Prostate gland (tissue), 2 donors: Measurements from ENCODE around the gene IFITM10. TPM values are rescaled to one million over a fixed set of nuclear protein-coding genes. Genes with fewer than 3 reads are reported as not detected.
A peak's percentile ranks its signal among the peaks of the same experiment; 100 is the strongest.

Experiments
- DNase-seq: peaks from one replicate; pipeline ENCODE4 v3.0.0-alpha.2; 2019; ENCODE audit warnings: low spot score
- H3K27ac ChIP-seq, 2 donors: fragments of 200-600 bp; sonication (generic); 2 replicates each; pipeline ENCODE4 v1.5.1; 2017 to 2019
- H3K27me3 ChIP-seq: fragments of 200-600 bp; sonication (generic); replicated peaks from 2 replicates; pipeline ENCODE4 v1.5.1; 2019; ENCODE audit not compliant: insufficient read depth
- H3K36me3 ChIP-seq, 2 donors: fragments of 200-600 bp; sonication (generic); 1 replicate in 1 of 2; 2 replicates in 1 of 2; pipeline versions ENCODE4 v1.5.1 to v1.8.1; 2017 to 2019
- H3K4me1 ChIP-seq: fragments of 200-600 bp; sonication (generic); replicated peaks from 2 replicates; pipeline ENCODE4 v1.5.1; 2019
- H3K4me3 ChIP-seq, 2 donors: fragments of 200-600 bp; sonication (generic); 2 replicates each; pipeline ENCODE4 v1.5.1; 2017 to 2019
- H3K9me3 ChIP-seq: fragments of 200-600 bp; sonication (generic); 2 replicates; pipeline ENCODE4 v1.5.1; 2017
- POLR2A ChIP-seq: fragments of 450-650 bp; IDR thresholded peaks from one replicate; pipeline ENCODE4 v1.6.1; 2016; ENCODE audit warnings: antibody characterized with exemption, mild to moderate bottlenecking
- POLR2AphosphoS5 ChIP-seq: sonication (generic); formaldehyde crosslinking; IDR thresholded peaks from one replicate; pipeline ENCODE4 v1.6.1; 2017; ENCODE audit warnings: antibody characterized with exemption
- WGBS: methylation state at CpG from one replicate; pipeline ENCODE4 v1.1.5; 2018; 5-methylcytosine and 5-hydroxymethylcytosine counted together
- intact Hi-C: fragments of 100-400 bp; cut with DNase I; formaldehyde crosslinking; loops from one replicate; pipeline ENCODE4 v1.14.2; 2022
- total RNA-seq, 2 donors: library from RNA; depleted of rRNA; stranded (reverse); fragments of >200 nt; gene quantifications; one replicate each; pipeline ENCODE4 v1.1.0, GENCODE V29; 2016
- TF ChIP-seq, protein P1 (sequence below), 4 experiments: fragments of 200-600 bp in 2 of 4; fragments of 450-650 bp in 2 of 4; sonication (generic) in 2 of 4; IDR thresholded peaks; 1 replicate in 3 of 4; 2 replicates in 1 of 4; pipeline ENCODE4 v1.5.1; 2016 to 2019; ENCODE audit warnings: antibody characterized with exemption in 4 of 4, mild to moderate bottlenecking in 2 of 4, moderate library complexity in 2 of 4

Gene IFITM10
- total RNA-seq, 2 donors from 2014 or later: 2.6 to 3.1 TPM

- no peak overlapping the region for H3K4me3 ChIP-seq
- no peaks in the 10 kb centered on the region for H3K9me3 ChIP-seq
- no peak overlapping the region for H3K27ac ChIP-seq
- peaks cover 4% of the 10 kb centered on the region for H3K4me1 ChIP-seq
- TF ChIP-seq, protein P1, sequence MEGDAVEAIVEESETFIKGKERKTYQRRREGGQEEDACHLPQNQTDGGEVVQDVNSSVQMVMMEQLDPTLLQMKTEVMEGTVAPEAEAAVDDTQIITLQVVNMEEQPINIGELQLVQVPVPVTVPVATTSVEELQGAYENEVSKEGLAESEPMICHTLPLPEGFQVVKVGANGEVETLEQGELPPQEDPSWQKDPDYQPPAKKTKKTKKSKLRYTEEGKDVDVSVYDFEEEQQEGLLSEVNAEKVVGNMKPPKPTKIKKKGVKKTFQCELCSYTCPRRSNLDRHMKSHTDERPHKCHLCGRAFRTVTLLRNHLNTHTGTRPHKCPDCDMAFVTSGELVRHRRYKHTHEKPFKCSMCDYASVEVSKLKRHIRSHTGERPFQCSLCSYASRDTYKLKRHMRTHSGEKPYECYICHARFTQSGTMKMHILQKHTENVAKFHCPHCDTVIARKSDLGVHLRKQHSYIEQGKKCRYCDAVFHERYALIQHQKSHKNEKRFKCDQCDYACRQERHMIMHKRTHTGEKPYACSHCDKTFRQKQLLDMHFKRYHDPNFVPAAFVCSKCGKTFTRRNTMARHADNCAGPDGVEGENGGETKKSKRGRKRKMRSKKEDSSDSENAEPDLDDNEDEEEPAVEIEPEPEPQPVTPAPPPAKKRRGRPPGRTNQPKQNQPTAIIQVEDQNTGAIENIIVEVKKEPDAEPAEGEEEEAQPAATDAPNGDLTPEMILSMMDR (IDR thresholded peaks at IDR 0.05): no peak
- TF ChIP-seq POLR2A (no peak), POLR2AphosphoS5 (no peak)
- intact Hi-C loops: no loop called here
- DNase-seq: no peak
- 68% methylated on average over 17 of the region's 17 CpGs for WGBS
- H3K27me3 ChIP-seq: no peaks in the 10 kb centered on the region
- H3K36me3 ChIP-seq: peaks cover 5 to 7% of the 10 kb centered on the region in 2 donors
Observed at GRCh38 chr11:1757861-1758610, 7.6 kb upstream of the IFITM10 start.

DNA sequence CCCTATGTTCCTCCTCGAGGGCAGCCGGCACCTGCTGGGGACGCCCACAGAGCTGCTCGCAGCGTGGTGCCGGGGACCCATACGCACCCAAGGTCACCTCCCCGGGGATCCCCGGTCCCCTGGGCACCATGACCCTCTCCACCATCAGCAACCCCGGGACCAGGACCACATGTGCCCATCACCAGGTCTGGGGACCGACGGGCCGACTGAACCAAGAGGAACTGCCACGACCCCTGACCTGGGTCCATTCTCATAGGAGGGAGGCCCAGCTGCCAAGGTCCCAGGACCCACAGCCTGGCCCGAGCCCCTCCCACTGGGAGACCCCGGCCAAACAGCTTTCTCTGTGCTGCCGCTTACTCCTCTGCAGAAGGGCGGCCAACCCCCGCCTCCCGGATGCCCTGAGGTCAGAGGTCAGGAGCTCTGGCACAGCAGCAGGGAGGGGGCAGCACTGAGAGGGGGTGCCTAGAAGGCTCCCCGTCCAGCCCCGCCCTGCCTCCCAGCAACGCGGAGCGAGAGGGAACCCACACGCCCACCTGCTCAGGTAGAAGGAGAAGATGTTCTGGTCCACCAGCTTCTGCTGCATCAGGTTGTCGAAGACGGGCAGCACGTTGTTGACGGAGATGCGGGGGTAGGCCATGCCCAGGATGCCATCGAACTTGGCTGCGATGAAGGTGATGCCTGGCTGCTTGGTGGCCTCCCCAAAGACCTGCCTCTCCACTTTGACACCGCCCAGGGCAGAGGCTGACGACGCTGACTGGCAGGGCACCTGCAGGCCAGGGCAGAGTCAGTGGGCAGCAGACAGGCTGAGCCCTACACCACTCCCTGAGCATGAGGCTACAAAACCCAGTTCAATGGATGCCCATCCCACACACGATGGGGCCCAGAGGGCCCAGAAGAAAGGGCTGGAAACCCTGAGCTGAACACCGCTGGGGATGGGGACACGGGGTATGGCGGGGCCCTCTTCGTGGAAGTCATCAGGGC lies 6.7 kb upstream of the IFITM10 start:
- TF ChIP-seq POLR2AphosphoS5 (no peak), POLR2A (no peak)
- H3K27ac ChIP-seq: no peak overlapping the region
- H3K36me3 ChIP-seq: peaks cover 8 to 9% of the 10 kb centered on the region in 2 donors
- no peak for DNase-seq
- no peaks in the 10 kb centered on the region for H3K4me1 ChIP-seq
- H3K27me3 ChIP-seq: no peaks in the 10 kb centered on the region
- no peaks in the 10 kb centered on the region for H3K9me3 ChIP-seq
- no peak overlapping the region for H3K4me3 ChIP-seq
- WGBS: 85% methylated on average over 39 of the region's 41 CpGs
- intact Hi-C loops: no loop called here

- WGBS: 49% methylated on average over 13 of the region's 16 CpGs
Observed at GRCh38 chr11:1755692-1756561, 5.5 kb upstream of the IFITM10 start.

GRCh38 chr11:1755344-1755691 lies 4.9 kb upstream of the IFITM10 start:
- Histone ChIP-seq H3K36me3 (peaks cover 8 to 9% of the 10 kb centered on the region in 2 donors), H3K27ac (no peak overlapping the region), H3K9me3 (no peaks in the 10 kb centered on the region), H3K4me3 (no peak overlapping the region), H3K4me1 (no peaks in the 10 kb centered on the region), H3K27me3 (no peaks in the 10 kb centered on the region)
- TF ChIP-seq, protein P1 (IDR thresholded peaks at IDR 0.05): no peak
- TF ChIP-seq POLR2AphosphoS5 (no peak), POLR2A (no peak)
- intact Hi-C loops: no loop called here
- WGBS: 62% methylated on average over 9 of the region's 9 CpGs
- no peak for DNase-seq

More at GRCh38 chr11:1755692-1756561, 5.5 kb upstream of the IFITM10 start:
- DNase-seq: peak; percentile 48
- H3K4me1 ChIP-seq: no peaks in the 10 kb centered on the region
- H3K36me3 ChIP-seq: peaks cover 8 to 9% of the 10 kb centered on the region in 2 donors
- no peaks in the 10 kb centered on the region for H3K9me3 ChIP-seq
- H3K4me3 ChIP-seq: no peak overlapping the region
- intact Hi-C loops: no loop called here
- H3K27ac ChIP-seq: no peak overlapping the region
- TF ChIP-seq, protein P1 (IDR thresholded peaks at IDR 0.05): no peak
- TF ChIP-seq POLR2A: no peak
- TF ChIP-seq POLR2AphosphoS5: no peak
- no peaks in the 10 kb centered on the region for H3K27me3 ChIP-seq
